NCI-H345 (cell line): ENCODE measurements around the gene NFX1.

Experiments used
- DNase-seq: peaks from one replicate; lab custom pipeline; 2025; lab: John Stamatoyannopoulos, UW

Gene NFX1

DNA sequence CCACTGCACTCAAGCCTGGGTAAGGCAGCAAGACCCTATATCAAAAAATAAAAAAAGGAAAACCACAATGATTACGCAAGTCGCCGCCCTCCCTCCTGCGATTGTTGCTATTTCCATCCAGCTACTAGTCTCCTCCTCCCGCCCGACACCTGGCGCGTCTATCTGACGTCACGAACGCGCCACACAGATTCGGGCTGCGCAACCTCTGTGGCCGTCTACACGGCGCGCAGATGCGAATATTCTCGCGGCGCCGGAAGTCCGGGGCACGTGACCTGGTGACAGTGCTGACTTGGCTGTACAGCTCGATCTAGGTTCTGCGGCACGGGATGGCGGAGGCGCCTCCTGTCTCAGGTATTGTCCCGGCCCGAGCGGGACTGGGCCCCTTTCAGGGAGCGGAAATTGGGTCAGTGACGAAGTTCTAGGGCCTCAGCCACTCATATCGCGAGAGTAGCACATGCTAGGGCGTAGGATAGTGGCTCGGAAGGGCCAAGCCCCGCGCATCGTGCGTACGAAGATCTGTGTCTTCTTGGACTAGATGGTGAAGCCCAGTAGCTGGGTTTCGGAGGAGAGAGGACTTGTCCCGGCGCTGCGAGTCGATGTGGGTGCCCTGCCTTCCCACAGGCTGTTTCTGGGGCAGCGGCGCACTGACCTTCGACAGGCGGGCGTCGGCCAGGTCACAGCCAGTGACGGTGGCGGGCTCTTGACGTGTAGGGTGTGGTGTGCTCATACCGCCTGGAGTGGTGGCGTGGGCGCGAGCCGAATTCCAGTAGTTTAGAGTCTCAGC is at the start of gene NFX1:
NFX1 (plus strand) TSS at position 270 of the 784 bp plus-strand sequence; CDS start at position 327, 57 bp downstream.
- peak; percentile 98 for DNase-seq

DNA sequence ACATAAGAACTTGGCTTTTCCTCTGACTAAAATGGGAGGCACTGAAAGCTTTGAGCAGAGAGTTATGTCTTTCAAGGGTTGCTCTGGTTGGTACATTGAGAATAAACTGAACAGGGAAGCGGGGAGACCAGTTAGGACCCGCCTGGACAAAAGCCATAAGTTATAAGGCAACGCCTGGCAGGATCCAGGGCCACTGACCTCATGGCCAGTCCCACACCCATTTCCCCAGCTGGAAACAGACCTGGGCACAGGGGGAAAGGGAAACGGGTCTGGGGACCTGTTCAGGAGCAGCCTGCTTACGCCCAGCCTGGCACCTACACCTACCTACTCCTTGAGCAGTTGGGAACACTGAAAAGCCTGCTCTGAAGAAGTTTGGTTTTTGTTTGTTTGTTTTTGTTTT is 49.0 kb upstream of the NFX1 start:
- DNase-seq: no peak

DNA sequence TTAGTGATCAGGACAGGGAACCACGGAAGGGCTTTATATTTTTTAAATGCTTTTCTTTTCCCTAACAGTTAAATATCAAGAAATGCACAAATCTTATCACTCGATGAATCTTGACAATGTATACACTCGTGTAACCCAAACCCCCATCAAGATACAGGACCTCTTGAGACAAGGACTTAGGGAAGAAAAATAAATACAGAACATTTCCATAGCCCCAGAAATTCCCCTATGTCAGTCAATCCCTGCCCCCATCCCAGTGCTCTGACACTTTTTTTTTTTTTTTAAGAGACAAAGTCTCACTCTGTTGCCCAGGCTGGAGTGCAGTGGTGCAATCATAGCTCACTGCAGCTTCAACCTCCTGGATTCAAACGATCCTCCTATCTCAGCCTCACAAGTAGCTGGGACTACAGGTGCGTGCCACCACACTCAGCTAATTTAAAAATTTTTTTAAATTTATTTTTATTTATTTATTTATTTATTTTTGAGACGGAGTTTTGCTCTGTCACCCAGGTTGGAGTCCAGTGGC is 47.6 kb upstream of the NFX1 start:
- DNase-seq: no peak

DNA sequence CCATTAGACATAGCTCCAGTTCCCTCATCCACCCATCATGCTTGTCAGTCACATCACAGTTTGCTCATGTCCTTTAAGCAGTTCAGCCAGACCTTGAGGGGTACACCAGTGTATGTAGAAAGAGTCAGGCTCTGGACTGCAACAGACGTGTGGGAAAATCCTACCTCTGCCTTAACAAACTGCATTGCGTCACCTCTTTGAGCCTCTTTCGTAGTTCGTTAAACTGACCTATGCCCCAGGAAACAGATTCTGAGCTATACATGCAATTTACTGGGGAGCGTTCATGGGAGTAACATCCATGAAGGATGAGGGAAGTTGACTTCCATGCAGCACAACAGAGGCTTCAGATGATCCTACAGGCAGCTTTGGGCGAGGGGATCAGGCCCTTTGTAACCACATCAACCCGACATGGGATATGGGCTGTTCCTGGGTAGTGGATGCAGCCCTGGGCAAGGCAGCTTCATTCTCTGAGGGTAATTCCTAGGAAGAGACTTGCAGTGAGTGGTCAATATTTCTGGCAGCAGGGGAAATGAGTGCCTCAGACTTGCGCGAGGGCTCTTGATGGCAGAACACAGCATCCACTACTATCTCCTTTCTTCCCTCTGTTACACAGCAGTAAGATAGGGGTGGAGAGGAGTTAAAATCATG is 46.1 kb upstream of the NFX1 start:
- no peak for DNase-seq

DNA sequence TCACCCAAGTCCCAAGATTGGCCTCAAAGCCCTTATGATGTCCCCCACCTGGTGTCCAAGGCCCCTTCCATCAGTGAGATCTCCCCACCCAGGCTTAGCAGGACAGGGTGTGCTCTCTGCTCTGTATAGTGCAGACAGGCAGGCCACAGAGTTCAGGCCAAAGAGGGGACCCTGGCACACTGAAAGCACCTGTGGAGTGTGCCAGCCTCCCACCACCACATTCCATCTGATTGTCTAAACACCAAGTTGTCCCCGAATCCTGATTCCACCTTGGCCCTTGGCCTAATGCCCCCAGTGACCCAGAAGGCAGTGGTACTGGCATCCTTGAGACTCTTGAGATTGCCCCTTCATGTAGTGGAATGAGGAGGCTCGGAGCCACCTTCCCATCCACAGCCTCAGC is 45.0 kb upstream of the NFX1 start:
- no peak for DNase-seq

DNA sequence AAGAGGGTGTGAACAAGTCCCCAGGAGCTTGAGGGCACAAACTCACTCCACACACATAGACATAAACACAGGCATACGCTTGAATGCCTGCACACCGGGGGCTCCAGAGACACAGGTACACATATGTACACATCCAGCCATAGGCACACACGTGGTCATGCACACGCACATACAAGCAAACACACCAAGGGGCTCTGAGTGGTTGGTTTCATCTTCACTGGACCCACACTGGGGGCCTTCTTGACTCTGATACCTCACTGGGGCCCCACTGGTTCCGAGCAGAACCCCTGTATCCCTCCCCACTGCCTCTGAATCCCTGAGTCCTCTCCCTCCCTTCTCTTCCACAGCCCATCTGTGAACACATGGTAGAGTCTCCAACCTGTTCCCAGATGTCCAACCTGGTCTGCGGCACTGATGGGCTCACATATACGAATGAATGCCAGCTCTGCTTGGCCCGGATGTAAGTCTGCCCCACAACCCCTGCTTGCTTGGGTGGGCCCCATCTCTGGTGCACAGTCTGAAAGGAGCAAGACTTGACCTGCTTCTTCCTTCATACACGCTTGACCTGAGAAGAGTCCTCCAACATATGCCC is 44.0 kb upstream of the NFX1 start:
- no peak for DNase-seq

DNA sequence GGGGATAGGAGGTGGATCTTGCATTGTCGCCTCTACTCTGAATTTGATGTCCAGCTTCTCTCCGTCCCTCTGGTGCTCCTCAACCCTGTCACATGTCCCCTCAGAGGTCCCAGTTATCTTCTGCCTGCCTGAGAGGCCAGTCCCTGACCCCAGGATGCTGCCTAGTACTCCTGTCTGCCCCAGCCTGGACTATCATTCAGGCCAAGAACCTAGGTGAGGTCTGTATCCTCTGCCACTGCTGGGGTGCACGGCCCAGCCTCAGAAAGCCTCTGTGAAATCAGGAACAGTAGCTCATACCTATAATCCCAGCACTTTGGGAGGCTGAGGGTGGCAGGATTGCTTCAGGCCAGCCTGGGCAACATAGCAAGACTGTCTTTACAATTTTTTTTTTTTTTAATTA is 41.7 kb upstream of the NFX1 start:
- no peak for DNase-seq

DNA sequence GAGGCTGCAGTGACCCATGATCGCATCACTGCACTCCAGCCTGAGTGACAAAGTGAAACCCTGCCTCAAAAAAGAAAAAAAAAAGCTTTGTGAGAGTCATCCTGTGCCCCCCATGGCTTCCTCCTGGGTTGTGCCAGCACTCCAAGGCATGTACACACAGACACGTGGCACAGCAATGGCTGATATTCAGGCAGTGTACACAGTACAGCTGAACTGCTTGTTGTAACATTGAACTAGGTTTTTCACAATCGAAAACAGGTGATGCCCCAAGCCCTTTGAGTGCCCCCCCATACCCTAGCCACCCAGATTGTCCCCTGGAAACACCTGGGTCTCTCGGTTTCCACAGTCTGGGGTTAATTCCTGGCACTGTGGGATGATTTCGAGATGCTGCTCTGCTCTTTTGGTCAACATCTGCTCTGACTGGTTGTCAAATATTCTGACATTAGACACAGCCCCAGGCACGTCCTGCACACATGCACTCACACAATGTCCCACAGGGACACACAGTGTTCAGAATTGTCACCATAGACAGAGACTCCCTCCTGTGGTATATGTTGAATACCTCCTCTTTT is 41.1 kb upstream of the NFX1 start:
- DNase-seq: no peak

DNA sequence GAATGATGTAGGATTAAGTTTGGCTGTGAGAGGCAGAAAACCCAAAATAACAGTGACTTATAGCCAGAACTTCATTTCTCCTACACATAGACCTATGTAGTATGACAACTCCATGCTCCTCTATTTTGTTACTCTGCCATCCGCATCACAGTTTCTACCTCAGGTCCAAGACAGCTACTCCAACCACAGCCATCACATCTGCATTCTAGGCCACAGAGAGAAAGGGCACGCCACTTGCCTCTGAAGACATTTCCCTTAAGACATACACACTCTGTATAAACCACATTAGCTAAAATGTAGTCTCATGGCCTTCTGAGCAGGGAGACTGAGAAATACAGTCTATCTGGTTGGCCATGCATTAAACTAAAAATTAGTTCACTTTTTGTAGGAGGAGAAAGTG is 40.3 kb upstream of the NFX1 start:
- no peak for DNase-seq

DNA sequence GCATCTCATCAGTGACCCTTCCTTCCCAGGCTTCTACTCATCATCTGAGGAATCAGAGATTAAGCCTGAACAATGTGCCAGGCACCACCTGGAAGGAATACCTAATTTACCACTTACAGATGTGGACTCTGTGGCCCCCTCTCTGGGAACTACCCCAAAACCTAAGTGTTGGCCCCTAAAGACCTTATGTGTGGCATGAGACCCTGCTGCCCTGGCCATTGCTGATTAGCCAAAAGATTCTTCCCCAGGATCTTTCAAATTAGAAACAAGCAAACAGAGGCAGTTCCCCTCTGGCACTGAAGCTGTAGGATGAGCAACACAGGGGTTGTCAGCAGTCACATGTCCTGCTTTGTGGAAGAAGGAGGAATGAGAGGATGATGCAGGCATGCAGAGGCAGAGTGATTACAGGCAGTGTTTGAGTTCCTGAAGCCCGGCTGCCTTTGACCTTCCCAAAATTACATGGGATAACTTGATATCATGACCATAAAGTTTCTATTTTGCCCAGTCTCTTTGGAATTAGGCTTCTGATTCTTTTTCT is 39.8 kb upstream of the NFX1 start:
- no peak for DNase-seq

DNA sequence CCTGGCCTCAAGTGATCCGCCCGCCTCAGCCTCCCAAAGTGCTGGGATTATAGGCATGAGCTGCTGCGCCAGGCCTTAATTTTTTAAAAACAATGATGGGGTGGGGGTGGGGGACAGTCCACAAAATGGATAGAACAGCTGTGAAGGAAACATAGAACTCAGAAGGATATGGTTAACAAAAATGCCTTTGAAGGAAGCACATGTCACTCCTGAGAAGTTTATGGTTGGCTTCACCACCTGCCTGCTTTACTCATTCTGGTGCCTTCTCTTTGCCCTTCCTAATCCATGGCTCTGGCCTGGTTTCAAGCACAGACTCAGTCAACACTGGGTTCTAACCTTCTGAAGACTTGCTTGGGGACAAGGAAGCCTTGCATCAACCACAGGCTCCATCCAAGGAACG is 36.1 kb upstream of the NFX1 start:
- DNase-seq: no peak

DNA sequence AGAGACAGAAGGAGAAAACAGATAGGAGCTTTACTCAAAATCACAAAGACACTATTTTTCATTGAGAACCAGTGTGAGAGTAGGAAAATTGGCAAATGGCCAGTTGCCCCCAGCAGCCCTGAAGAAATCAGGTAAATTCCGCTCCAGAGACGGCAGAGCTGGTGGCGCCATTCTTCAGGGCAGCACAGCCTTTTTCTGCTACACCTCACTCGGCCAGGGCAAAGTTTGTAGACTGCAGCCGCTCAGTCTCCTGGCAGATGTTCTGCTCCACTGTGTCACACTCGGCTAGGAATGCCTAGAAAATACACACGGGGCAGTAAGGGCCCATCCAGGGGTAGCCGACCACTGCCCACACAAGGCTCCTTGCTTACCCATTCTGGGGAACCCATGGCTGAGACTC is 35.3 kb upstream of the NFX1 start:
- DNase-seq: no peak

DNA sequence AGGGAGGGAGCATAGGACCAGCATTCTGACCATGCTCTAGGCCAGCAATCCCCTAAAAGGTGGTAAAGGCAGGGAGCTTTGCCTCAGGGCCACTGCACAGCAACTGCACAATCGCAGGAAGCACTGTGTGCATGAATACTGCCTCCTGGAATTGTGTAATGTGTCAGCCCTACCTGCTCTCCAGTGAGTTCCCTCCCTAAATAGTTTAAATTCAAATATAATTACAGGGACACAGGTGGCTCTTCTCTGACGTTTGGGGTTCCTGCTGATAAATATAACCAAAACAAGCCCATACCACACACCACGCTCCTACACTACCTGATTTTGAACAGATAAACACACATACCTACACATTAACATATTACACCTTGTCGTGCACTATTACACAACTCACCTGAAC is 34.8 kb upstream of the NFX1 start:
- no peak for DNase-seq

DNA sequence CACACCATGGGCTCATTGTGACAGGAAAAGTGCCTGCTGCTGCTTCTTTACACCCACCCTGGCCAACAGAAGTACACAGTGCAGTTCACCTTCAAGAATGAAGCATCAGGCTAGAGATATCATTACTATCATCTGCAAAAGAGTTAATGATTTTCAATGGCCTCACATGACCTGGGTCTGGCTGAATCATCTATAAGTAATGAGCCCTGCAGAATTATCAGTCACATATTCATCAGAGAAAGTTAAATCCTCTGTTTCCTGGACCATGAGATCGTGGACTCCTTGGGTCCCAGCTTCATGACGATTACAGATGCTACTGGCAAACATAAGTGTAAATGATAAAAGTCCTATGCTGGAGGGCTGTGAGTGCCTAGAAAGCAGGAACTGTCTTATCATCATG is 34.1 kb upstream of the NFX1 start:
- no peak for DNase-seq

DNA sequence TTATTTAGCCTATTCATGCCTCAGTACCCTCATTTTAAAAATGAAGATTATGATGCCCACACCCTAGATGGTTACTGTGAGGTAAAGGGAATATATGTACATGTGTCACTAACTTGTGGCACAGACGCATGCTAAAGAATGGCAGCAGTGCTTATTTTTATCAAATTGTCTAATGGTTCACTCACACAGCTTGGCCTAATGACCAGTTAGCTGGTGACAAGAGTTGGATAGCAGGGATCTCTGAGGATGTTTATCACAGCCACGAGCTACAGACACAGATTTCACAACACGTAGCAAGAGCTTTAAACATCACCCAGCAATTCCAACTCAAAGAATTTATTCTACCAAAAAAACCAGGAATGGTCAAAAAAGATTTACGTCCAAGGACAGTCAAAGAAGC is 33.0 kb upstream of the NFX1 start:
- no peak for DNase-seq

DNA sequence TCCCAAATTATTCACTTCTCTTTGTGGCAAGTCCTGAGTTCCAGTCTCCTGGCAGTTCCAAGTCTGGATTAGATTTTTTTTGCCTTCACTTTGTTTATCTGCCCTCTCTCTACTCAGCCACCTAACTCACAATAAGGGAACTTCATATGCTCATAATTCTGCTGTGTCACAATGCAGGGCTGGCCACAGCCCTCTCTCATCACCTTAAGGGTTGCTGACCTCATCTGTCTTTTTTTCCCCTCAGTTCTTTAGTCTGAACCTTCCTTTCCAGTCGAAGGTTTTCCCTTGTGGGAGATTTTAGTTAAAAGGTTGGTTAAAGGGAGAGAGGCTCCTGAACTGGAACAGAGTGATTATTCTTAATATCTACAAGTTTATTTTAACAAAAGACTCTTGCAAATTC is 29.9 kb upstream of the NFX1 start:
- no peak for DNase-seq

DNA sequence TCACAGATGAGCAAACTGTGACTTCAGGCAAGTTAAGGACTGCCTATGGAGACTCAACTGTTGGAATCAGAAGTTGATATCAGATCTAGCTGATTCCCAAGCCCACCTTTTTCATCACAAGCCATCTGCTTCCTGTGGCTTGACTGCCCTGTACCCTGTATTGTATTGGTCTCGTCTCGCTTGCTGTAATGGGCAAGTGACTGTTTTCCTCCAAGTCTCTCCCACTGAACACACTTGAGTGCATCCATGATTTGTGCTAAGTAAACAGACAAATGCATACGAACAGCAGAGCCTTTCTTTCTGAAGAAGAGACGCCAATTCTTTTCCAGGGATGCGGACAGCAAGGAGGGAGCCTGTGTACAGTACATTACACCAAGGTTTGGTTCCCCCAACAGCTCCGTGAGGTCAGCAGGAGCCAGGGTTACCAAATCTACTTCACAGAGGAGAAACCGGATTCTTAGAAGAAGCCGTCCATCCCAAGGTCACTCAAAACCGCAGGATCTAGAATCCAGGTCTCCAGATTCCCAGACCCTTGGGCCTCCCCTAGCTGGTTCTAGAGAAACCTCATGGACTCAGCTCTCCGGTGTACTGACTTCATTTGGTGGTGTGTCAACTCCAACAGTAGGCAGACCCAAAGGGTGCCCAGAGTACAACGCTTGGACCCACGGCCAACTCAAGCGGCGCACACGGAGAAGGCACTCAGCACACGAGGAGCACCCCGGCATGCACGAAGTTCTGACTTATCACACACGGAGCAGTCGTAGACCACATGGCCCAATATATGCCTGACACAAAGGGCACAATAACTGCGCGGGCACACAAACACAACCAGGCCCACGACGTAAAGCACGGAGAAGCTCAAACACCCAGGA is 26.9 kb upstream of the NFX1 start:
- peak; percentile 20 for DNase-seq

DNA sequence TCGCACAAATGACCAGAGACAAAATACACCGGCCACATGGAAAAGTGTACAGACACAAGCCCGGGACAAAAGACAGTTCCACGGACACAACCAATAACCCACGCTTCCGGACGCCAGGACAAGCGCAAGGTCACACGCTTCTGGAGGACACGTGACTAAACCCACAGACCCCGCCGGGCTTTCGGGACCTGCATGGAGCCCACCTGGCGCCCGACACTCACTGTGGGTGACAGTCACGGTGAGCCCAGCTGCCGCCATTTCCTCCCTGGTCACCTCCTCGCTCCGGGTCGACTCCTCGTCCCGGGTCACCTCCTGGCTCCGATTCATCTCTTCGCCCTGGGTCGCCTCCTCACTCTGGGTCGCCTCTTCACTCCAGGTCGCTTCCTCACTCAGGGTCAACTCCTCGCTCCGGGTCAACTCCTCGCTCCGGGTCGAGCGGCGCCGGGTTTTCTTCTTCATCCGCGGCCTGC is 26.3 kb upstream of the NFX1 start:
- peak; percentile 30 for DNase-seq

DNA sequence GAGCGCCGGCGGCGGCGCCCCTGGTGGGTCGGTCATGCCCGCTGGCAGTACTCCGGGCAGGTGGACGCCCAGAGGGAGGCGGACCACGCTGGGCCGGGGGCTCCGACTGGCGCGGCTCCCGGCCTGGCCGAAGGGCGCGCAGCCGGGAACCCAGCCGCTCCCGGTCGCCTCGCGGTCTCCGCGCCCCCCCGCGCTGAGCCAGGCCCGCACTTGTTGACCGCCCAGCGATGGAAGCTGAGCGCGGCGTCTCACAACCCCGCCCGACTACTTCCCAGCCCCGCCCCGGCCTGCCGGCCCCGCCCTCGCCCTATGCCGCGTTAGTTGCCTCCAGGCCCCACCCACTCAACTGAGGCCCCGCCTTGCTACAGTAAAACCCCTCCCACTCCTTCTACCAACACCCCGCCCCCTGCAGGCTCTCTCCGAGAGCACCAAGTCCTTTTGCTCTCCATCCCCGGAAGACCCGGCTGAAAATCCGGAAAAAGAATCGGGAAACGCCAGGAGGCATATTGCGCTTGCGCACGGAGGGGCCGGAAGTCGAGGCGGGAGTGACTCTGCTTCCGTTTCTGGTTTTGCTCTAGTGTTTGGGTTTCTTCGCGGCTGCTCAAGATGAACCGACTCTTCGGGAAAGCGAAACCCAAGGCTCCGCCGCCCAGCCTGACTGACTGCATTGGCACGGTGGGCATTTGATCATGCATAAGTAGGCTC is 25.7 kb upstream of the NFX1 start, which contains the start of the genes BAG1 and CHMP5:
BAG1 (minus strand) TSS at position 236 of the 705 bp plus-strand sequence.
CHMP5 (plus strand) TSS at position 577 of the 705 bp plus-strand sequence; CDS start at position 607, 30 bp downstream.
- peak; percentile 99 for DNase-seq

DNA sequence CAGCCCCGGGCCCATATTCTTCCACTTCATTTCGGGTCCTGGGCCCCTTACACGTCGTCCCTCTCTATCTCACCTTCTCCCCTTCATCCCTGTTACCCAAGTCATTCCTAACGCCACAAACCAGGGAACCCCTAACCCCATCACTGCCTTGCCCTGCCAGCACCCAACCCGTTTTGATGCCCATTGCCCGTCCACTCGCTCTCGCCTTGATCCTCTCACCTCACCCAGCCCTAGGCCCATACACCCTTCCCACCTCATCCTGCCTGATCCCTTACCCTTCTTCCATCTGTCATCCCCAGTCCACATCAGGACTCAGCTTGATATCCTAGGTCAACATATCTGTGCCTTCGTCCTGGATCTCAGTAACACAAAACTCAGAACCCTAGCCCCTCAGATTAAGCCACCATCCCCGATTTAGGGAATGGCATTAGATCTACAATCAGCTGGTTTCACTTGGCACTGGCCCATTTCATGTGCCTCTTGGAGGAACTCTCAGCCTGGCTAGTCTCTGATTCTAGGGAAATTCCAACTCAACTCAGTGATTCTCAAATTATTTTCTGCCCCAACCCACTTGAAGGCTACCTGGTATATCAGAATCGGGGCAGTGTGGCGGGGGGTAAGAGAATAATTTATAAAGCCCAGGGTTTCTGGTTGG is 25.0 kb upstream of the NFX1 start:
- no peak for DNase-seq
